NT2/D1 (cell line): Measurements from ENCODE around the gene CES2.
"Not testable (repeated sequence)": the region's sequence is repeated elsewhere in the genome, so short reads cannot be mapped to it uniquely, and the experiment has no call there.

Source experiments
- DNase-seq: peaks from one replicate; pipeline ENCODE4 v3.0.0-alpha.2; 2011; ENCODE audit warnings: low read depth, low spot score
- H3K27me3 ChIP-seq: 2 replicates; pipeline ENCODE4 v1.6.0; 2011; ENCODE audit warnings: mild to moderate bottlenecking; ENCODE audit not compliant: insufficient read length, insufficient read depth
- H3K36me3 ChIP-seq: 2 replicates; pipeline ENCODE4 v1.6.1; 2011; ENCODE audit warnings: mild to moderate bottlenecking, low read length, mixed read lengths; ENCODE audit not compliant: insufficient read depth, insufficient read length
- H3K4me1 ChIP-seq: 2 replicates; pipeline ENCODE4 v1.5.1; 2011; ENCODE audit not compliant: insufficient read depth, insufficient read length
- H3K4me3 ChIP-seq: 2 replicates; pipeline ENCODE4 v1.5.1; 2011; ENCODE audit warnings: low read depth; ENCODE audit not compliant: insufficient read length
- H3K9ac ChIP-seq: 2 replicates; pipeline ENCODE4 v1.6.0; 2011; ENCODE audit warnings: low read depth; ENCODE audit not compliant: insufficient read length
- H3K9me3 ChIP-seq: 2 replicates; pipeline ENCODE4 v1.5.1; 2011; ENCODE audit warnings: mild to moderate bottlenecking, low read length; ENCODE audit not compliant: insufficient read depth
- SUZ12 ChIP-seq: IDR thresholded peaks from 2 replicates; pipeline ENCODE4 v1.6.1; 2011; ENCODE audit not compliant: insufficient read length, insufficient read depth; ENCODE audit errors: extremely low read depth
- YY1 ChIP-seq: IDR thresholded peaks from 2 replicates; pipeline ENCODE4 v1.6.1; 2011; ENCODE audit not compliant: insufficient read length, insufficient read depth
- ZNF274 ChIP-seq: IDR thresholded peaks from 2 replicates; pipeline ENCODE4 v1.6.1; 2011; ENCODE audit warnings: mild to moderate bottlenecking, low read depth, low read length

The CES2 gene

DNA sequence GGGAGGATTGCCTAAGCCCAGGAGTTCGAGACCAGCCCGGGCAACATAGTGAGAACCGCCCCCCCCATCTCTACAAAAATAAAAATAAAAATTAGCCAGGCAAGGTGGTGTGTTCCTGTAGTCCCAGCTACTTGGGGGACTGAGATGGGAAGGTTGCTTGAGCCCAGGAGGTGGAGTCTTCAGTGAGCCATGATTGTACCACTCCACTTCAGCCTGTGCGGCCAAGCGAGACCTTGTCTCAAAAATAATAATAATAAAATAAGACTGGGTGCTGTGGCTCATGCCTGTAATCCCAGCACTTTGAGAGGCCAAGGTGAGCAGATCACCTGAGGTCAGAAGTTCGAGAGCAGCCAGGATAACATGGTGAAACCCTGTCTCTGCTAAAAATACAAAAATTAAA, 43.5 kb upstream of the CES2 start:
- Histone ChIP-seq H3K27me3 (no peaks in the 10 kb centered on the region), H3K4me1 (peaks cover 3% of the 10 kb centered on the region), H3K9ac (no peak overlapping the region), H3K4me3 (no peak overlapping the region), H3K9me3 (no peaks in the 10 kb centered on the region), H3K36me3 (peaks cover 6% of the 10 kb centered on the region)
- TF ChIP-seq ZNF274 (no peak), SUZ12 (no peak), YY1 (no peak)
- no peak for DNase-seq

- no peaks in the 10 kb centered on the region for H3K9me3 ChIP-seq
- no peak overlapping the region for H3K4me3 ChIP-seq
- TF ChIP-seq ZNF274 (no peak), YY1 (no peak), SUZ12 (no peak)
- H3K36me3 ChIP-seq, result peaks cover 4% of the 10 kb centered on the region
- DNase-seq, result no peak
- no peak overlapping the region for H3K9ac ChIP-seq
- H3K4me1 ChIP-seq, result peaks cover 3% of the 10 kb centered on the region
- H3K27me3 ChIP-seq, result no peaks in the 10 kb centered on the region
These were observed 41.3 kb upstream of the CES2 start for GRCh38 chr16:66894055-66894454.

DNA sequence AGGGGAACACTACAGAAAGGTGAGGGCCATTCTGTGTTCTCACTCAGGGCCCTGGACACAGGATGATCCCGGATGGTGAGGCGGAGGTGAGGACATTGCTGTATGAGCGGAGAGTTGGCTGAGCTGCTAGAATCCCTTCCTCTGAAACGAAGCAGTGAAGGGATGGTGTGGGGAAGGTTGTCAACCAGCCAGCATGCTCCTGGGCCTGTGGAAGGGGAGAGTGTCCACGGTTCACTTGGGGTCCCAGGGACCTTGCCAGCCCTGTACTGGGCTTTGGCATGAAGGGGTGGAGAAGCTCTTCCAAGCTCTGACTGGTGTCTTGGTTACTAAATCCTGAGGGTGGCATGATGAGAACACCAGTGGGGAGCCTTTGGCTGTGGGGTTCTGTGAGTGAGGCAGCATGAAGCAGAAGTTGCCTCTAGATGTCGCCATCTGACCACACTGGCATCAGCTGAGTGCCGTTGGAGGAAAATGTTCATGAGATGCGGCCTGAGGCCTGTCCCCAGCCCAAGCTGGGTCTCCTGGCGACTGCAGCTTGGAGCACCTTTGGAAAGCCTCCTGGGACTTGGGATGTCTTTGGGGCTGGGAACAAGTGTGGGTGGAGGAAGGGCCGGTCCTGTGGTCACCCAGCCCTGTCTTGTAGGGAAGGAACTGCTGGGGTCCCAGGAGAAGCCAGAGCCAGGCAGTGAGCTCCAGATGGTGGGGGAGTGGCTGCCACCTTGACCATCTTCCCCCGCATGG, 40.2 kb upstream of the CES2 start:
- DNase-seq, result peak; percentile 63
- H3K9ac ChIP-seq, result no peak overlapping the region

DNA sequence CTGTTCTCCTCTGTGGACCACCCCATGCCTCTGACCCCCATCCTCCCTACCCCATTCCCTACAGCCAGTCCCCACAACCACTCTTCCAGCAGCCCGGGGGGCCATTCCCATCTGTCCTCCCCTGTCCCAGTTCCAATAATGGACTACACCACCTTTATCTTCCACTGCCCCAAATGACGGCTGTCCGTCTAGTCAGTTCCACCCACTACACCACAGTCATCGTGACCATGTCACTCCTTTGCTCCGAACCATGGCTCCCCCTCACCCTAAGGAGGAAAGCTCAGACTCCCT, 39.7 kb upstream of the CES2 start:
- Histone ChIP-seq H3K4me3 (no peak overlapping the region), H3K36me3 (peaks cover 4% of the 10 kb centered on the region), H3K4me1 (peaks cover 11% of the 10 kb centered on the region), H3K9me3 (no peaks in the 10 kb centered on the region), H3K27me3 (no peaks in the 10 kb centered on the region), H3K9ac (no peak overlapping the region)
- no peak for DNase-seq
- TF ChIP-seq YY1 (no peak), ZNF274 (no peak), SUZ12 (no peak)

More for the DNA sequence above, 40.2 kb upstream of the CES2 start:
- Histone ChIP-seq H3K4me3 (no peak overlapping the region), H3K4me1 (peaks cover 9% of the 10 kb centered on the region), H3K27me3 (no peaks in the 10 kb centered on the region), H3K9me3 (no peaks in the 10 kb centered on the region), H3K36me3 (peaks cover 4% of the 10 kb centered on the region)
- no peak for TF ChIP-seq SUZ12
- no peak for TF ChIP-seq YY1
- TF ChIP-seq ZNF274, result no peak

GRCh38 chr16:66895999-66896398, 39.3 kb upstream of the CES2 start:
- Histone ChIP-seq H3K4me1 (peaks cover 11% of the 10 kb centered on the region), H3K9me3 (no peaks in the 10 kb centered on the region), H3K27me3 (no peaks in the 10 kb centered on the region), H3K9ac (no peak overlapping the region), H3K36me3 (peaks cover 4% of the 10 kb centered on the region), H3K4me3 (no peak overlapping the region)
- TF ChIP-seq SUZ12 (no peak), YY1 (no peak), ZNF274 (no peak)
- DNase-seq, result no peak

DNA sequence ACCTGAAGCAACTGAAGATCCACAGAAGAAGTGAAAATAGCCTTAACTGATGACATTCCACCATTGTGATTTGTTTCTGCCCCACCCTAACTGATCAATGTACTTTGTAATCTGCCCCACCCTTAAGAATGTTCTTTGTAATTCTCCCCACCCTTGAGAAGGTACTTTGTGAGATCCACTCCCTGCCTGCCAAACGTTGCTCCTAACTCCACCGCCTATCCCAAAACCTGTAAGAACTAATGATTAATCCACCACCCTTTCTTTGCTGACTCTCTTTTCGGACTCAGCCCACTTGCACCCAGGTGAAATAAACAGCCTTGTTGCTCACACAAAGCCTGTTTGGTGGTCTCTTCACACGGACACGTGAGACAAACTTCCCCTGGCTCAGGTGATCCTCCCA, 38.6 kb upstream of the CES2 start:
- not testable (repeated sequence) for H3K9me3 ChIP-seq, H3K9ac ChIP-seq, H3K36me3 ChIP-seq, H3K4me3 ChIP-seq, DNase-seq, H3K27me3 ChIP-seq
- peaks cover 11% of the 10 kb centered on the region for H3K4me1 ChIP-seq

DNA sequence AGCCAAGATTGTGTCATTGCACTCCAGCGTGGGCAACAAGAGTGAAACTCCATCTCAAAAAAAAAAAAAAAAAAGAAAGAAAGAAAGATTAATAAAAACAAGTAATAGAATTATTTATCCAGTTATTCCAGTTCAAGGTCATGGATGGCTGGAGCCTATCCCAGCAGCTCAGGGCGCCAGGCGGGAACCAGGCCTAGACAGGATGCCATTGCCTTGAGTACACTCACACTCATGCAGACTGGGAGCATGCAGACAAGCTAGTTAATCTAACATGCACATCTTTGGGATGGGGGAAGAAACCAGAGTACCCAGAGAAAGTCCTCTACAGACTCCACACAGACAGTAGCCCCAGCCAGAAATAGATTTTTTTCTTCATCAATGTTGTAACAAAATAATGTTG, 37.1 kb upstream of the CES2 start:
- Histone ChIP-seq H3K27me3 (no peaks in the 10 kb centered on the region), H3K36me3 (no peaks in the 10 kb centered on the region), H3K9me3 (no peaks in the 10 kb centered on the region), H3K4me3 (no peak overlapping the region), H3K4me1 (peaks cover 14% of the 10 kb centered on the region), H3K9ac (no peak overlapping the region)
- TF ChIP-seq YY1 (no peak), SUZ12 (no peak), ZNF274 (no peak)
- no peak for DNase-seq

DNA sequence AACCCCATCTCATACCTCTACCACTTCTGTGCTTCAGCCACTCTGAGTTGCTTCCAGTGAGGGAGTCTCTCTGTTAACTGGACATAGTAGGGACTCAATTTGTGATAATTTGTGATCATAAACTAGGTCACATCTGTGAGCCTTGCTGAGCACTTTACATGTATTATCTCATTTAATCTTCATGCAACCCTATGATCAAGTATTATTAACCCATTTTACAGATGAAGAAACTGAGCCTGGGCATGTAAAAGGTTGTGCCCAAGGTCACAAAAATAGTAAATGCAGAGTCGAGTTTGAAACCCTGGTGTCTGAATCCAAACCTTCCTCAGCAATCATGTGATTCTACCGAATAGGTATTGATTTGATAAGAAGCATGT, 36.4 kb upstream of the CES2 start:
- Histone ChIP-seq H3K27me3 (no peaks in the 10 kb centered on the region), H3K9ac (no peak overlapping the region), H3K4me3 (no peak overlapping the region), H3K36me3 (no peaks in the 10 kb centered on the region), H3K4me1 (peaks cover 14% of the 10 kb centered on the region), H3K9me3 (no peaks in the 10 kb centered on the region)
- no peak for DNase-seq
- no peak for TF ChIP-seq ZNF274
- TF ChIP-seq YY1, result no peak
- no peak for TF ChIP-seq SUZ12
